ENCODE data around the gene ZNF148.
"Not testable (repeated sequence)": the region's sequence is repeated elsewhere in the genome, so short reads cannot be mapped to it uniquely, and the experiment has no call there.

Gene ZNF148

GRCh38 chr3:125374996-125375941 is at the start of gene ZNF148:
ZNF148 (minus strand) TSS chr3:125375325; CDS start chr3:125313640, 61,685 bp downstream.
- DNase-seq (ENCODE audit: low read depth in 2 of 2, low spot score in 1 of 2), result peak; percentile 68 to 80

GRCh38 chr3:125418306-125418705 is 43.2 kb upstream of the ZNF148 start:
- no peak for DNase-seq (ENCODE audit: low read depth in 2 of 2, low spot score in 1 of 2)

GRCh38 chr3:125416235-125416634 is 41.1 kb upstream of the ZNF148 start:
- no peak for DNase-seq (ENCODE audit: low read depth in 2 of 2, low spot score in 1 of 2)

GRCh38 chr3:125414669-125415068 is 39.5 kb upstream of the ZNF148 start:
- DNase-seq (ENCODE audit: low read depth in 2 of 2, low spot score in 1 of 2), result no peak

- no peak for DNase-seq (ENCODE audit: low read depth in 2 of 2, low spot score in 1 of 2)
Measured at GRCh38 chr3:125410922-125411321, 35.8 kb upstream of the ZNF148 start.

GRCh38 chr3:125406070-125406469 is 30.9 kb upstream of the ZNF148 start:
- DNase-seq (ENCODE audit: low read depth in 2 of 2, low spot score in 1 of 2), result no peak

- DNase-seq (ENCODE audit: low read depth in 2 of 2, low spot score in 1 of 2), result not testable (repeated sequence)
Measured at GRCh38 chr3:125405515-125405914, 30.4 kb upstream of the ZNF148 start.

- no peak for DNase-seq (ENCODE audit: low read depth in 2 of 2, low spot score in 1 of 2)
Measured at GRCh38 chr3:125403789-125404188, 28.7 kb upstream of the ZNF148 start.

GRCh38 chr3:125402639-125403038 is 27.5 kb upstream of the ZNF148 start:
- DNase-seq (ENCODE audit: low read depth in 2 of 2, low spot score in 1 of 2), result no peak

- no peak for DNase-seq (ENCODE audit: low read depth in 2 of 2, low spot score in 1 of 2)
Measured at GRCh38 chr3:125401402-125401801, 26.3 kb upstream of the ZNF148 start.

- no peak for DNase-seq (ENCODE audit: low read depth in 2 of 2, low spot score in 1 of 2)
Measured at GRCh38 chr3:125398952-125399351, 23.8 kb upstream of the ZNF148 start.

GRCh38 chr3:125395091-125395490 is 20.0 kb upstream of the ZNF148 start:
- no peak for DNase-seq (ENCODE audit: low read depth in 2 of 2, low spot score in 1 of 2)

- DNase-seq (ENCODE audit: low read depth in 2 of 2, low spot score in 1 of 2), result no peak
Measured at GRCh38 chr3:125394406-125394805, 19.3 kb upstream of the ZNF148 start.

- no peak for DNase-seq (ENCODE audit: low read depth in 2 of 2, low spot score in 1 of 2)
Measured at GRCh38 chr3:125389282-125389681, 14.2 kb upstream of the ZNF148 start.

GRCh38 chr3:125388369-125388768 is 13.2 kb upstream of the ZNF148 start:
- DNase-seq (ENCODE audit: low read depth in 2 of 2, low spot score in 1 of 2), result not testable (repeated sequence)

- no peak for DNase-seq (ENCODE audit: low read depth in 2 of 2, low spot score in 1 of 2)
Measured at GRCh38 chr3:125386811-125387210, 11.7 kb upstream of the ZNF148 start.

- no peak for DNase-seq (ENCODE audit: low read depth in 2 of 2, low spot score in 1 of 2)
Measured at GRCh38 chr3:125383744-125384143, 8.6 kb upstream of the ZNF148 start.

- DNase-seq (ENCODE audit: low read depth in 2 of 2, low spot score in 1 of 2), result no peak
Measured at GRCh38 chr3:125382298-125382697, 7.2 kb upstream of the ZNF148 start.

- DNase-seq (ENCODE audit: low read depth in 2 of 2, low spot score in 1 of 2), result no peak
Measured at GRCh38 chr3:125381743-125382142, 6.6 kb upstream of the ZNF148 start.

GRCh38 chr3:125381314-125381713 is 6.2 kb upstream of the ZNF148 start:
- no peak for DNase-seq (ENCODE audit: low read depth in 2 of 2, low spot score in 1 of 2)

- DNase-seq (ENCODE audit: low read depth in 2 of 2, low spot score in 1 of 2), result no peak
Measured at GRCh38 chr3:125379483-125379882, 4.4 kb upstream of the ZNF148 start.

- no peak for DNase-seq (ENCODE audit: low read depth in 2 of 2, low spot score in 1 of 2)
Measured at GRCh38 chr3:125378762-125379161, 3.6 kb upstream of the ZNF148 start.
